A549 (cell line): ENCODE measurements around the gene GABPB1. TPM values are rescaled to one million over a fixed set of nuclear protein-coding genes. Genes with fewer than 3 reads are reported as not detected.

Source experiments
- ATAC-seq, 2 experiments: fragments of 200-7000 bp in 1 of 2; fragments of >200 bp in 1 of 2; cut with Nextera tagmentation in 1 of 2; cut with Tn5 transposase in 1 of 2; 3 replicates each; pipeline versions ENCODE4 v1.8.0 to v1.9.1; 2018 to 2020; ENCODE audit warnings: mild to moderate bottlenecking in 1 of 2, moderate library complexity in 1 of 2
- CTCF ChIA-PET: fragments of 300-600 bp; sonication (Branson Sonifier 250); formaldehyde crosslinking; extraction: SDS; loops from one replicate; lab custom pipeline; 2021; ENCODE audit warnings: antibody characterized with exemption, inconsistent platforms; lab: Yijun Ruan, JAX
- POLR2A ChIA-PET: fragments of 350-600 bp; formaldehyde crosslinking; extraction: SDS; loops from one replicate; lab custom pipeline; 2021; ENCODE audit warnings: antibody characterized with exemption, inconsistent platforms; lab: Yijun Ruan, JAX
- DNase-seq, 2 experiments: peaks; one replicate each; pipeline versions ENCODE4 v3.0.0 to v3.0.0-alpha.2; 2011 to 2016; ENCODE audit warnings: low read depth in 1 of 2, low spot score in 1 of 2
- FAIRE-seq: peaks from 2 replicates; lab custom pipeline; 2011; peaks lifted over from hg19 to GRCh38; lab: Jason Lieb, UNC
- H3K27ac ChIP-seq, 2 experiments: fragments of >200 bp; sonication (Bioruptor Twin); formaldehyde crosslinking; 3 replicates each; pipeline ENCODE4 v1.5.1; 2016 to 2017
- H3K4me1 ChIP-seq: fragments of >200 bp; sonication (Bioruptor Twin); formaldehyde crosslinking; 3 replicates; pipeline ENCODE4 v1.6.1; 2016
- H3K4me2 ChIP-seq: fragments of >200 bp; sonication (Bioruptor Twin); formaldehyde crosslinking; 3 replicates; pipeline ENCODE4 v1.6.1; 2016
- H3K4me3 ChIP-seq: fragments of >200 bp; sonication (Bioruptor Twin); formaldehyde crosslinking; 3 replicates; pipeline ENCODE4 v1.5.1; 2016
- H3K9me3 ChIP-seq: fragments of >200 bp; sonication (Bioruptor Twin); formaldehyde crosslinking; 3 replicates; pipeline ENCODE4 v1.6.1; 2016
- CBX2 ChIP-seq: fragments of 200-600 bp; sonication (generic); IDR thresholded peaks from 2 replicates; pipeline ENCODE4 v1.6.1; 2016; ENCODE audit warnings: low read depth, mild to moderate bottlenecking, borderline replicate concordance
- CBX8 ChIP-seq: fragments of 200-600 bp; sonication (generic); IDR thresholded peaks from 2 replicates; pipeline ENCODE4 v1.6.1; 2016
- CEBPB ChIP-seq, 2 experiments: fragments of >200 bp in 1 of 2; sonication (Bioruptor Twin) in 1 of 2; formaldehyde crosslinking in 1 of 2; IDR thresholded peaks; 2 replicates each; pipeline ENCODE4 v1.6.1; 2012 to 2016
- CHD2 ChIP-seq: fragments of 150-350 bp; IDR thresholded peaks from 2 replicates; pipeline ENCODE4 v1.6.1; 2014; ENCODE audit warnings: low read length; ENCODE audit not compliant: partially characterized antibody
- CHD4 ChIP-seq: fragments of 200-600 bp; sonication (generic); IDR thresholded peaks from 2 replicates; pipeline ENCODE4 v1.6.1; 2016; ENCODE audit warnings: antibody characterized with exemption, mild to moderate bottlenecking, borderline replicate concordance
- EHF ChIP-seq: fragments of 250-450 bp; sonication (Bioruptor Pico); IDR thresholded peaks from 2 replicates; pipeline ENCODE4 v1.5.0; 2020; ENCODE audit warnings: mild to moderate bottlenecking
- EHMT2 ChIP-seq: fragments of 200-600 bp; sonication (generic); IDR thresholded peaks from 2 replicates; pipeline ENCODE4 v1.6.1; 2016; ENCODE audit warnings: antibody characterized with exemption, low read depth, mild to moderate bottlenecking, moderate library complexity
- ESRRA ChIP-seq: fragments of 150-350 bp; IDR thresholded peaks from 2 replicates; pipeline ENCODE4 v1.6.1; 2014; ENCODE audit warnings: mild to moderate bottlenecking, low read length, borderline replicate concordance
- FOSB ChIP-seq: fragments of 250-450 bp; sonication (Bioruptor Pico); IDR thresholded peaks from 2 replicates; pipeline ENCODE4 v1.5.0; 2020; ENCODE audit warnings: mild to moderate bottlenecking, moderate library complexity
- FOSL2 ChIP-seq, 2 experiments: fragments of 450-650 bp in 1 of 2; fragments of >200 bp in 1 of 2; sonication (Bioruptor Twin) in 1 of 2; formaldehyde crosslinking; IDR thresholded peaks; 2 replicates each; pipeline versions ENCODE4 v1.5.0 to v1.6.1; 2016 to 2020; ENCODE audit warnings: mild to moderate bottlenecking in 1 of 2, moderate library complexity in 1 of 2
- HMGXB4 ChIP-seq: fragments of 250-450 bp; sonication (Bioruptor Pico); IDR thresholded peaks from 2 replicates; pipeline ENCODE4 v1.5.0; 2021; ENCODE audit warnings: mild to moderate bottlenecking, moderate library complexity, borderline replicate concordance
- HOXA7 ChIP-seq: fragments of 250-450 bp; sonication (Bioruptor Pico); IDR thresholded peaks from 2 replicates; pipeline ENCODE4 v1.5.0; 2020; ENCODE audit warnings: mild to moderate bottlenecking, moderate library complexity
- MAX ChIP-seq: IDR thresholded peaks from 2 replicates; pipeline ENCODE4 v1.6.1; 2012
- PHF8 ChIP-seq: fragments of 200-600 bp; sonication (generic); IDR thresholded peaks from 2 replicates; pipeline ENCODE4 v1.6.1; 2016; ENCODE audit warnings: low read depth, mild to moderate bottlenecking, antibody characterized with exemption, moderate library complexity, borderline replicate concordance
- POLR2AphosphoS2 ChIP-seq: conservative IDR thresholded peaks from 2 replicates; pipeline ENCODE4 v1.6.1; 2012; ENCODE audit warnings: low read length, improper control_type of control experiment, inconsistent platforms
- RARB ChIP-seq: fragments of 250-450 bp; sonication (Bioruptor Pico); IDR thresholded peaks from 2 replicates; pipeline ENCODE4 v1.8.0; 2021; ENCODE audit warnings: mild to moderate bottlenecking, moderate library complexity
- RCOR1 ChIP-seq: fragments of 150-350 bp; IDR thresholded peaks from 2 replicates; pipeline ENCODE4 v1.6.1; 2014; ENCODE audit warnings: antibody characterized with exemption, low read length, low read depth
- RFX5 ChIP-seq: fragments of 450-650 bp; IDR thresholded peaks from 2 replicates; pipeline ENCODE4 v1.7.1; 2014; ENCODE audit warnings: antibody characterized with exemption, mild to moderate bottlenecking, moderate library complexity
- RNF2 ChIP-seq: fragments of 200-600 bp; sonication (generic); IDR thresholded peaks from 2 replicates; pipeline ENCODE4 v1.6.1; 2016; ENCODE audit warnings: low read depth, mild to moderate bottlenecking, antibody characterized with exemption, moderate library complexity, borderline replicate concordance
- USF2 ChIP-seq: fragments of 450-650 bp; IDR thresholded peaks from 2 replicates; pipeline ENCODE4 v1.6.1; 2014; ENCODE audit warnings: antibody characterized with exemption
- ZC3H11A ChIP-seq: fragments of 450-650 bp; IDR thresholded peaks from 2 replicates; pipeline ENCODE4 v1.6.1; 2014; ENCODE audit warnings: antibody characterized with exemption, mild to moderate bottlenecking
- WGBS: methylation state at CpG from one replicate; pipeline ENCODE4 v1.1.6; 2017; ENCODE audit errors: missing lambda C conversion rate; 5-methylcytosine and 5-hydroxymethylcytosine counted together
- polyA plus RNA-seq, 4 experiments: library from polyadenylated mRNA; depleted of rRNA in 3 of 4; stranded (reverse); fragments of >200 nt; fragmentation: RNase III in 1 of 4; extraction: RNeasy Plus Mini Kit Qiagen cat#74134 plus additional on column Dnase treatment in 1 of 4; gene quantifications; 2 replicates in 3 of 4; 3 replicates in 1 of 4; pipeline ENCODE4 v1.2.3, GENCODE V29; 2011 to 2017

GABPB1 gene
- polyA plus RNA-seq, 2 of the 4 experiments (the other 2 are of a cell fraction) = 23.0 to 53.9 TPM

- Histone ChIP-seq H3K9me3 (no peaks in the 10 kb centered on the region), H3K4me3 (no peak overlapping the region), H3K4me1 (peaks cover 6% of the 10 kb centered on the region; the same call in 1 of the 3 replicates), H3K4me2 (no peak overlapping the region), H3K27ac (no peak overlapping the region)
- no peak for ATAC-seq
- no peak for FAIRE-seq
- POLR2A ChIA-PET = no interaction called here
- CTCF ChIA-PET = interaction anchor here (0.6 to 1.6 kb wide), 4 partner anchors 12 to 57 kb away, joined by 3 to 5 read pairs (median 4); no protein-coding TSS in a partner anchor
- 96% methylated on average over 1 of the region's 1 CpG for WGBS
- DNase-seq = no peak
- TF ChIP-seq CBX2 (no peak), CEBPB (IDR thresholded peaks at IDR 0.05) (0 out of 4 replicates have a peak, but pooled peaks of 1 of the 2 experiments have one; percentile 30), PHF8 (no peak)
Observed at GRCh38 chr15:50244153-50244552, 110.8 kb downstream of the GABPB1 start.

GRCh38 chr15:50241684-50242450 is 113.1 kb downstream of the GABPB1 start:
- POLR2A ChIA-PET = no interaction called here
- CTCF ChIA-PET = interaction anchor here (0.7 to 3.4 kb wide), 4 partner anchors 9 to 65 kb away, joined by 3 to 13 read pairs (median 4); no protein-coding TSS in a partner anchor
- Histone ChIP-seq H3K27ac (no peak overlapping the region), H3K4me3 (no peak overlapping the region), H3K4me2 (no peak overlapping the region), H3K4me1 (peaks cover 6% of the 10 kb centered on the region; the same call in 1 of the 3 replicates), H3K9me3 (no peaks in the 10 kb centered on the region)
- WGBS = 64% methylated on average over 5 of the region's 5 CpGs
- TF ChIP-seq ZC3H11A (no peak), POLR2AphosphoS2 (no peak), FOSL2 (IDR thresholded peaks at IDR 0.05) (no peak), FOSL2 (CRISPR knock-in tag; IDR thresholded peaks at IDR 0.05) (no peak), RARB (CRISPR knock-in tag) (no peak), EHMT2 (no peak)
- ATAC-seq (peak in 1 of 2 experiments; percentile 66; a peak in 4 of 6 replicates), DNase-seq (no peak), FAIRE-seq (no peak)

- TF ChIP-seq FOSL2 (IDR thresholded peaks at IDR 0.05) (no peak), FOSL2 (CRISPR knock-in tag; IDR thresholded peaks at IDR 0.05) (no peak), MAX (no peak), USF2 (no peak), RCOR1 (no peak), ESRRA (no peak), RFX5 (no peak), RNF2 (no peak), HOXA7 (CRISPR knock-in tag) (no peak), EHF (CRISPR knock-in tag) (no peak), CBX8 (no peak)
- CTCF ChIA-PET = interaction anchor here (0.5 to 1.3 kb wide), 3 partner anchors 18 to 709 kb away, joined by 3 read pairs; no protein-coding TSS in a partner anchor
- WGBS = 65% methylated on average over 2 of the region's 2 CpGs
- FAIRE-seq (no peak), DNase-seq (no peak), ATAC-seq (no peak)
- H3K27ac ChIP-seq = no peak overlapping the region
- H3K4me3 ChIP-seq = no peak overlapping the region
- peaks cover 27% of the 10 kb centered on the region for H3K4me1 ChIP-seq
- H3K9me3 ChIP-seq = no peaks in the 10 kb centered on the region
- POLR2A ChIA-PET = no interaction called here
- H3K4me2 ChIP-seq = no peak overlapping the region
Observed at GRCh38 chr15:50238255-50238654, 116.7 kb downstream of the GABPB1 start.

- no peaks in the 10 kb centered on the region for H3K9me3 ChIP-seq
- H3K27ac ChIP-seq = peak overlapping the region in 1 of 2 experiments; percentile 4; a peak in 3 of 6 replicates
- no peak for FAIRE-seq
- ChIA-PET CTCF (interaction anchor here (0.6 kb wide), 1 partner anchor 84 kb away, joined by 4 read pairs; no protein-coding TSS in a partner anchor), POLR2A (no interaction called here)
- no peak overlapping the region for H3K4me3 ChIP-seq
- ATAC-seq = no peak
- TF ChIP-seq HMGXB4 (CRISPR knock-in tag) = no peak
- TF ChIP-seq CHD4 = no peak
- TF ChIP-seq CBX8 = no peak
- TF ChIP-seq CHD2 = no peak
- no peak for TF ChIP-seq CEBPB (IDR thresholded peaks at IDR 0.05)
- no peak for TF ChIP-seq RARB (CRISPR knock-in tag)
- no peak for TF ChIP-seq FOSB (CRISPR knock-in tag)
- TF ChIP-seq EHF (CRISPR knock-in tag) = no peak
- TF ChIP-seq RCOR1 = no peak
- no peak for DNase-seq
- H3K4me1 ChIP-seq = peaks cover 23% of the 10 kb centered on the region
- 94% methylated on average over 9 of the region's 9 CpGs for WGBS
- no peak overlapping the region for H3K4me2 ChIP-seq
Observed at GRCh38 chr15:50236433-50236832, 118.6 kb downstream of the GABPB1 start.
